22Rv1 (cell line): ENCODE data around the gene TMEM209.

ENCODE experiments used
- ZFX ChIP-seq: fragments of 450-650 bp; IDR thresholded peaks from 2 replicates; pipeline ENCODE4 v1.6.1; 2017; ENCODE audit warnings: antibody characterized with exemption, borderline replicate concordance
- TF ChIP-seq, protein P1 (sequence below): fragments of 450-650 bp; IDR thresholded peaks from 2 replicates; pipeline ENCODE4 v1.5.1; 2017; ENCODE audit warnings: mild to moderate bottlenecking

DNA sequence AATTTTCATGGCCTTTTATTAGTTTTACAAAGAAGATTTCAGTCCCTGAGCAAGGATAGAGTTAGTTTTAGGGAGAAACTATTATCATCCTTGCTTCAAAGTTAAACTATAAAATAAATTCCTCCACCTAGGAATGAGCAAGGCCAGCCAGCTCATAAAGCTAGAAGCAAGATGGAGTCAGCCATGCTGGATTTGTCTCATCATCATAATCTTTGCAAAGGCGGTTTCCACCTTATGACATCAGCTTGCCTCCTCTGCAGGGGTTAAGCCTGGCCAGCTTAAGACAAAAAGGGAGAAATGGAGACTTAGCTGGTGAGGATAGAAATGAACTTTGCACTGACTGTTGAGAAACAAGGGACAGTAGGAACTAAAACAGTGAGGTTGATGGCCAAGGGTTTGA is 21.1 kb upstream of the TMEM209 start:
- TF ChIP-seq, protein P1, sequence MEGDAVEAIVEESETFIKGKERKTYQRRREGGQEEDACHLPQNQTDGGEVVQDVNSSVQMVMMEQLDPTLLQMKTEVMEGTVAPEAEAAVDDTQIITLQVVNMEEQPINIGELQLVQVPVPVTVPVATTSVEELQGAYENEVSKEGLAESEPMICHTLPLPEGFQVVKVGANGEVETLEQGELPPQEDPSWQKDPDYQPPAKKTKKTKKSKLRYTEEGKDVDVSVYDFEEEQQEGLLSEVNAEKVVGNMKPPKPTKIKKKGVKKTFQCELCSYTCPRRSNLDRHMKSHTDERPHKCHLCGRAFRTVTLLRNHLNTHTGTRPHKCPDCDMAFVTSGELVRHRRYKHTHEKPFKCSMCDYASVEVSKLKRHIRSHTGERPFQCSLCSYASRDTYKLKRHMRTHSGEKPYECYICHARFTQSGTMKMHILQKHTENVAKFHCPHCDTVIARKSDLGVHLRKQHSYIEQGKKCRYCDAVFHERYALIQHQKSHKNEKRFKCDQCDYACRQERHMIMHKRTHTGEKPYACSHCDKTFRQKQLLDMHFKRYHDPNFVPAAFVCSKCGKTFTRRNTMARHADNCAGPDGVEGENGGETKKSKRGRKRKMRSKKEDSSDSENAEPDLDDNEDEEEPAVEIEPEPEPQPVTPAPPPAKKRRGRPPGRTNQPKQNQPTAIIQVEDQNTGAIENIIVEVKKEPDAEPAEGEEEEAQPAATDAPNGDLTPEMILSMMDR: no peak
- no peak for TF ChIP-seq ZFX
